Measurements from ENCODE around the gene FAM9C.

The FAM9C gene

DNA sequence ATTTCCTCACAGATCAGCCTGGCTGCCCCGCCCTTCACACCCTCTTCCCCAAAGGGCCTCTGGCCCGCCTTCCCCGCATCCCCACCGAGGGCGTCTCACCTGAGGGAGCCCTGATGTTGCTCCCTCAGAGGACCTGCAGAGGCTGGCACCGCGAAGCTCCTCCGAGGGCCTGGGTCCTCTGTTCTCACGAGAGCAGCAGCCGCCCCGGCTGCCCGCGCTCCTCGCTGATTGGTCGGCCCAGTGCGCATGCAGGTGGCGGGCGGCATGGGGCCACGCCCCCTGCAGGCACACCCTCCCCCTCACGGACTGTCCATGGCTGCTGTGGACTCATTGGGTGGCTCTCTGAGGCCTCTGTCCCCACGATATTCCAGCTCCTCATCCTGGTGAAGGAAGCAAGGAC lies at the start of gene FAM9C:
Gene FAM9C, minus strand, starts transcription at position 180 of the 400 bp plus-strand sequence. CDS start 831 bp downstream, outside the sequence.
- FAIRE-seq (no peak), DNase-seq (ENCODE audit: insufficient read length, low spot score) (no peak)
- TF ChIP-seq, protein P1, sequence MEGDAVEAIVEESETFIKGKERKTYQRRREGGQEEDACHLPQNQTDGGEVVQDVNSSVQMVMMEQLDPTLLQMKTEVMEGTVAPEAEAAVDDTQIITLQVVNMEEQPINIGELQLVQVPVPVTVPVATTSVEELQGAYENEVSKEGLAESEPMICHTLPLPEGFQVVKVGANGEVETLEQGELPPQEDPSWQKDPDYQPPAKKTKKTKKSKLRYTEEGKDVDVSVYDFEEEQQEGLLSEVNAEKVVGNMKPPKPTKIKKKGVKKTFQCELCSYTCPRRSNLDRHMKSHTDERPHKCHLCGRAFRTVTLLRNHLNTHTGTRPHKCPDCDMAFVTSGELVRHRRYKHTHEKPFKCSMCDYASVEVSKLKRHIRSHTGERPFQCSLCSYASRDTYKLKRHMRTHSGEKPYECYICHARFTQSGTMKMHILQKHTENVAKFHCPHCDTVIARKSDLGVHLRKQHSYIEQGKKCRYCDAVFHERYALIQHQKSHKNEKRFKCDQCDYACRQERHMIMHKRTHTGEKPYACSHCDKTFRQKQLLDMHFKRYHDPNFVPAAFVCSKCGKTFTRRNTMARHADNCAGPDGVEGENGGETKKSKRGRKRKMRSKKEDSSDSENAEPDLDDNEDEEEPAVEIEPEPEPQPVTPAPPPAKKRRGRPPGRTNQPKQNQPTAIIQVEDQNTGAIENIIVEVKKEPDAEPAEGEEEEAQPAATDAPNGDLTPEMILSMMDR (IDR thresholded peaks at IDR 0.05; ENCODE audit: insufficient read depth, missing control alignments): no peak

- TF ChIP-seq, protein P1 (IDR thresholded peaks at IDR 0.05; ENCODE audit: insufficient read depth, missing control alignments): no peak
- no peak for DNase-seq (ENCODE audit: insufficient read length, low spot score)
- FAIRE-seq: no peak
These were observed 49.2 kb upstream of the FAM9C start for GRCh38 chrX:13093529-13094140.

- TF ChIP-seq, protein P1 (IDR thresholded peaks at IDR 0.05; ENCODE audit: insufficient read depth, missing control alignments): no peak
- FAIRE-seq: no peak
- no peak for DNase-seq (ENCODE audit: insufficient read length, low spot score)
These were observed 48.1 kb upstream of the FAM9C start for GRCh38 chrX:13092455-13092941.

DNA sequence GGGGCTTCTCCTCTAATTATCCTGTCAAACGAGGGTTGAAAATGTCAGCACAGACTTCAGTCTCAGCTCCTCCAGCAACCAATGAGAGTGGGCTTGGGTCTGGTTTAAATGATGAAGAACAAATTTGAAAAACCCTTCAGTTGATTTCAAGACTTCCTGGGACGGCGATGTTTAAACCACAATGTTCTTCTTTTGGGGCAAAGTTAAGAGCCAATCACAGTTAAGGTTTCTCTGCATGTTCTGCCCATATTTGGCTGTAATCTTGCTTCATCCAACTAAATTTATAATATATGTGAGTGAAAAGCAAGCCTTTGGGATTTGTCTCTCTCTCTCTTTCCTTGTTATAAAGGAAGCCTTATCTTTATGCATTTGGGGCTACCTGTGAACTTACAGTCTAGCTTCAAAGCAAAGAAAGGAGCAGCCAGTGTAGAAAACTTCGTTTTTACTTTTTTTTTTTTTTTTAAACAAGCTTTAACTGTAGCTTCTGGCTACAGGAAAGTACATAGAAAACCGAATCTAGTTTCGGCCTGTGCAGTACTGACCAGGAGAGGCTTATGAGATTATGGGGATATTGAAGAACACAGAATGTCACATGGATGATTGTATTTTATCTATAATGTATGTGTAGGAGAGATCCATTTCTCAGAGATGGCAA lies 46.8 kb upstream of the FAM9C start:
- DNase-seq (ENCODE audit: insufficient read length, low spot score): no peak
- no peak for FAIRE-seq
- TF ChIP-seq, protein P1 (IDR thresholded peaks at IDR 0.05; ENCODE audit: insufficient read depth, missing control alignments): no peak

- no peak for DNase-seq (ENCODE audit: insufficient read length, low spot score)
- TF ChIP-seq, protein P1 (IDR thresholded peaks at IDR 0.05; ENCODE audit: insufficient read depth, missing control alignments): no peak
- no peak for FAIRE-seq
These were observed 46.1 kb upstream of the FAM9C start for GRCh38 chrX:13090339-13091110.

- TF ChIP-seq, protein P1 (IDR thresholded peaks at IDR 0.05; ENCODE audit: insufficient read depth, missing control alignments): no peak
- DNase-seq (ENCODE audit: insufficient read length, low spot score) (no peak), FAIRE-seq (no peak)
These were observed 45.6 kb upstream of the FAM9C start for GRCh38 chrX:13090027-13090338.

Measured in D721Med (cell line).